ENCODE measurements around the gene VAMP2.

- TF ChIP-seq, protein P1, sequence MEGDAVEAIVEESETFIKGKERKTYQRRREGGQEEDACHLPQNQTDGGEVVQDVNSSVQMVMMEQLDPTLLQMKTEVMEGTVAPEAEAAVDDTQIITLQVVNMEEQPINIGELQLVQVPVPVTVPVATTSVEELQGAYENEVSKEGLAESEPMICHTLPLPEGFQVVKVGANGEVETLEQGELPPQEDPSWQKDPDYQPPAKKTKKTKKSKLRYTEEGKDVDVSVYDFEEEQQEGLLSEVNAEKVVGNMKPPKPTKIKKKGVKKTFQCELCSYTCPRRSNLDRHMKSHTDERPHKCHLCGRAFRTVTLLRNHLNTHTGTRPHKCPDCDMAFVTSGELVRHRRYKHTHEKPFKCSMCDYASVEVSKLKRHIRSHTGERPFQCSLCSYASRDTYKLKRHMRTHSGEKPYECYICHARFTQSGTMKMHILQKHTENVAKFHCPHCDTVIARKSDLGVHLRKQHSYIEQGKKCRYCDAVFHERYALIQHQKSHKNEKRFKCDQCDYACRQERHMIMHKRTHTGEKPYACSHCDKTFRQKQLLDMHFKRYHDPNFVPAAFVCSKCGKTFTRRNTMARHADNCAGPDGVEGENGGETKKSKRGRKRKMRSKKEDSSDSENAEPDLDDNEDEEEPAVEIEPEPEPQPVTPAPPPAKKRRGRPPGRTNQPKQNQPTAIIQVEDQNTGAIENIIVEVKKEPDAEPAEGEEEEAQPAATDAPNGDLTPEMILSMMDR (IDR thresholded peaks at IDR 0.05): no peak
- TF ChIP-seq EZH2 (IDR thresholded peaks at IDR 0.05; ENCODE audit: borderline replicate concordance, insufficient read depth, low read depth, low read length, poor library complexity, severe bottlenecking): no peak
Measured at GRCh38 chr17:8160741-8161221, 2.0 kb downstream of the VAMP2 start.

Data from B cell (primary cell).